HEK293 (cell line): ENCODE results near the gene RBM15B.

ENCODE experiments used
- BCL11B ChIP-seq: fragments of 450-650 bp; formaldehyde crosslinking; IDR thresholded peaks from 2 replicates; pipeline ENCODE4 v1.5.1; 2016; ENCODE audit warnings: low read depth, missing biosample characterization, missing genetic modification characterization
- INSM2 ChIP-seq: fragments of 450-650 bp; formaldehyde crosslinking; IDR thresholded peaks from 2 replicates; pipeline ENCODE4 v1.5.1; 2016; ENCODE audit warnings: missing biosample characterization, missing genetic modification characterization
- KLF16 ChIP-seq: fragments of 450-650 bp; formaldehyde crosslinking; IDR thresholded peaks from 2 replicates; pipeline ENCODE4 v1.5.1; 2017; ENCODE audit warnings: missing biosample characterization, missing genetic modification characterization
- KLF8 ChIP-seq: fragments of 450-650 bp; formaldehyde crosslinking; IDR thresholded peaks from 2 replicates; pipeline ENCODE4 v1.5.1; 2016; ENCODE audit warnings: missing biosample characterization, missing genetic modification characterization
- OSR2 ChIP-seq: fragments of 450-650 bp; formaldehyde crosslinking; IDR thresholded peaks from 2 replicates; pipeline ENCODE4 v1.5.1; 2016; ENCODE audit warnings: missing biosample characterization, missing genetic modification characterization
- SCRT1 ChIP-seq: fragments of 450-650 bp; formaldehyde crosslinking; IDR thresholded peaks from 2 replicates; pipeline ENCODE4 v1.5.1; 2016; ENCODE audit warnings: missing biosample characterization, missing genetic modification characterization, borderline replicate concordance
- ZBTB21 ChIP-seq: fragments of 450-650 bp; formaldehyde crosslinking; IDR thresholded peaks from 2 replicates; pipeline ENCODE4 v1.5.1; 2017; ENCODE audit warnings: missing biosample characterization, missing genetic modification characterization
- ZBTB48 ChIP-seq: fragments of 450-650 bp; formaldehyde crosslinking; IDR thresholded peaks from 2 replicates; pipeline ENCODE4 v1.5.1; 2016; ENCODE audit warnings: missing biosample characterization, missing genetic modification characterization
- ZFP3 ChIP-seq: fragments of 450-650 bp; formaldehyde crosslinking; IDR thresholded peaks from 2 replicates; pipeline ENCODE4 v1.5.1; 2016; ENCODE audit warnings: low read depth, missing biosample characterization, missing genetic modification characterization
- ZFP41 ChIP-seq: fragments of 450-650 bp; formaldehyde crosslinking; IDR thresholded peaks from 2 replicates; pipeline ENCODE4 v1.5.1; 2016; ENCODE audit warnings: missing biosample characterization, missing genetic modification characterization, borderline replicate concordance
- ZNF10 ChIP-seq: fragments of 450-650 bp; formaldehyde crosslinking; IDR thresholded peaks from 2 replicates; pipeline ENCODE4 v1.5.1; 2017; ENCODE audit warnings: missing biosample characterization, missing genetic modification characterization
- ZNF19 ChIP-seq: fragments of 450-650 bp; formaldehyde crosslinking; IDR thresholded peaks from 2 replicates; pipeline ENCODE4; 2016; ENCODE audit warnings: missing biosample characterization, missing genetic modification characterization, low read depth
- ZNF214 ChIP-seq: fragments of 450-650 bp; formaldehyde crosslinking; IDR thresholded peaks from 2 replicates; pipeline ENCODE4 v1.5.1; 2017; ENCODE audit warnings: missing biosample characterization, mild to moderate bottlenecking, missing genetic modification characterization, borderline replicate concordance
- ZNF280C ChIP-seq: fragments of 450-650 bp; formaldehyde crosslinking; IDR thresholded peaks from 2 replicates; pipeline ENCODE4 v1.5.1; 2016; ENCODE audit warnings: missing biosample characterization, missing genetic modification characterization
- ZNF302 ChIP-seq: fragments of 450-650 bp; formaldehyde crosslinking; IDR thresholded peaks from 2 replicates; pipeline ENCODE4 v1.5.1; 2016; ENCODE audit warnings: missing biosample characterization, missing genetic modification characterization, low read depth
- ZNF37A ChIP-seq: fragments of 450-650 bp; IDR thresholded peaks from 2 replicates; pipeline ENCODE4 v1.5.1; 2018; ENCODE audit warnings: missing biosample characterization, missing genetic modification characterization
- ZNF394 ChIP-seq: fragments of 450-650 bp; formaldehyde crosslinking; IDR thresholded peaks from 2 replicates; pipeline ENCODE4 v1.5.1; 2016; ENCODE audit warnings: missing biosample characterization, missing genetic modification characterization, mild to moderate bottlenecking, moderate library complexity, borderline replicate concordance
- ZNF433 ChIP-seq: fragments of 450-650 bp; formaldehyde crosslinking; IDR thresholded peaks from 2 replicates; pipeline ENCODE4 v1.5.1; 2016; ENCODE audit warnings: missing biosample characterization, missing genetic modification characterization, low read depth
- ZNF518A ChIP-seq: fragments of 450-650 bp; formaldehyde crosslinking; conservative IDR thresholded peaks from 2 replicates; pipeline ENCODE4 v1.5.1; 2016; ENCODE audit warnings: low read depth, missing biosample characterization, missing genetic modification characterization
- ZNF548 ChIP-seq: fragments of 450-650 bp; formaldehyde crosslinking; IDR thresholded peaks from 2 replicates; pipeline ENCODE4 v1.5.1; 2016; ENCODE audit warnings: missing biosample characterization, missing genetic modification characterization
- ZNF561 ChIP-seq: fragments of 450-650 bp; IDR thresholded peaks from 2 replicates; pipeline ENCODE4 v1.5.1; 2018; ENCODE audit warnings: missing biosample characterization, missing genetic modification characterization, borderline replicate concordance
- ZNF623 ChIP-seq: fragments of 450-650 bp; formaldehyde crosslinking; IDR thresholded peaks from 2 replicates; pipeline ENCODE4 v1.5.1; 2016; ENCODE audit warnings: missing biosample characterization, missing genetic modification characterization
- ZNF664 ChIP-seq: fragments of 450-650 bp; formaldehyde crosslinking; IDR thresholded peaks from 2 replicates; pipeline ENCODE4 v1.5.1; 2016; ENCODE audit warnings: missing biosample characterization, missing genetic modification characterization
- ZNF670 ChIP-seq: fragments of 450-650 bp; formaldehyde crosslinking; IDR thresholded peaks from 2 replicates; pipeline ENCODE4 v1.5.1; 2016; ENCODE audit warnings: missing biosample characterization, missing genetic modification characterization, low read depth
- ZNF768 ChIP-seq: fragments of 450-650 bp; formaldehyde crosslinking; IDR thresholded peaks from 2 replicates; pipeline ENCODE4 v1.5.1; 2018; ENCODE audit warnings: missing biosample characterization, mild to moderate bottlenecking, missing genetic modification characterization
- ZNF830 ChIP-seq: fragments of 450-650 bp; IDR thresholded peaks from 2 replicates; pipeline ENCODE4 v1.5.0; 2018; ENCODE audit warnings: missing biosample characterization, missing genetic modification characterization, low read depth, mild to moderate bottlenecking, moderate library complexity
- TF ChIP-seq, protein P1 (sequence below): fragments of 450-650 bp; formaldehyde crosslinking; IDR thresholded peaks from 2 replicates; pipeline ENCODE4 v1.5.1; 2016; ENCODE audit warnings: missing biosample characterization, missing genetic modification characterization
- TF ChIP-seq, protein P2 (sequence below): fragments of 450-650 bp; formaldehyde crosslinking; IDR thresholded peaks from 2 replicates; pipeline ENCODE4 v1.5.1; 2016; ENCODE audit warnings: missing biosample characterization, missing genetic modification characterization

Gene RBM15B

GRCh38 chr3:51391075-51391565, at the start of gene RBM15B (continued):
- TF ChIP-seq KLF16 (tag by site-specific recombination) (no peak), INSM2 (no peak), ZNF664 (tag by site-specific recombination) (no peak), ZNF623 (tag by site-specific recombination) (no peak), ZNF768 (tag by site-specific recombination) (no peak), ZNF830 (tag by site-specific recombination) (no peak), ZNF302 (tag by site-specific recombination) (no peak), ZNF19 (tag by site-specific recombination) (no peak), ZNF670 (tag by site-specific recombination) (no peak), KLF8 (tag by site-specific recombination) (peak; percentile 77; the same call in 1 of the 2 replicates), ZNF548 (tag by site-specific recombination) (no peak), SCRT1 (tag by site-specific recombination) (no peak), ZNF37A (tag by site-specific recombination) (no peak), ZBTB48 (no peak), OSR2 (tag by site-specific recombination) (no peak), BCL11B (tag by site-specific recombination) (no peak), ZFP3 (tag by site-specific recombination) (no peak), ZNF280C (no peak), ZNF394 (tag by site-specific recombination) (no peak), ZBTB21 (no peak), ZNF518A (no peak), ZFP41 (tag by site-specific recombination) (no peak), ZNF561 (tag by site-specific recombination) (0 out of 2 replicates have a peak, but pooled peaks have one; percentile 37), ZNF10 (tag by site-specific recombination) (no peak), ZNF214 (tag by site-specific recombination) (no peak), ZNF433 (tag by site-specific recombination) (no peak)
- TF ChIP-seq, protein P1, sequence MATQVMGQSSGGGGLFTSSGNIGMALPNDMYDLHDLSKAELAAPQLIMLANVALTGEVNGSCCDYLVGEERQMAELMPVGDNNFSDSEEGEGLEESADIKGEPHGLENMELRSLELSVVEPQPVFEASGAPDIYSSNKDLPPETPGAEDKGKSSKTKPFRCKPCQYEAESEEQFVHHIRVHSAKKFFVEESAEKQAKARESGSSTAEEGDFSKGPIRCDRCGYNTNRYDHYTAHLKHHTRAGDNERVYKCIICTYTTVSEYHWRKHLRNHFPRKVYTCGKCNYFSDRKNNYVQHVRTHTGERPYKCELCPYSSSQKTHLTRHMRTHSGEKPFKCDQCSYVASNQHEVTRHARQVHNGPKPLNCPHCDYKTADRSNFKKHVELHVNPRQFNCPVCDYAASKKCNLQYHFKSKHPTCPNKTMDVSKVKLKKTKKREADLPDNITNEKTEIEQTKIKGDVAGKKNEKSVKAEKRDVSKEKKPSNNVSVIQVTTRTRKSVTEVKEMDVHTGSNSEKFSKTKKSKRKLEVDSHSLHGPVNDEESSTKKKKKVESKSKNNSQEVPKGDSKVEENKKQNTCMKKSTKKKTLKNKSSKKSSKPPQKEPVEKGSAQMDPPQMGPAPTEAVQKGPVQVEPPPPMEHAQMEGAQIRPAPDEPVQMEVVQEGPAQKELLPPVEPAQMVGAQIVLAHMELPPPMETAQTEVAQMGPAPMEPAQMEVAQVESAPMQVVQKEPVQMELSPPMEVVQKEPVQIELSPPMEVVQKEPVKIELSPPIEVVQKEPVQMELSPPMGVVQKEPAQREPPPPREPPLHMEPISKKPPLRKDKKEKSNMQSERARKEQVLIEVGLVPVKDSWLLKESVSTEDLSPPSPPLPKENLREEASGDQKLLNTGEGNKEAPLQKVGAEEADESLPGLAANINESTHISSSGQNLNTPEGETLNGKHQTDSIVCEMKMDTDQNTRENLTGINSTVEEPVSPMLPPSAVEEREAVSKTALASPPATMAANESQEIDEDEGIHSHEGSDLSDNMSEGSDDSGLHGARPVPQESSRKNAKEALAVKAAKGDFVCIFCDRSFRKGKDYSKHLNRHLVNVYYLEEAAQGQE (tag by site-specific recombination) = no peak
- TF ChIP-seq, protein P2, sequence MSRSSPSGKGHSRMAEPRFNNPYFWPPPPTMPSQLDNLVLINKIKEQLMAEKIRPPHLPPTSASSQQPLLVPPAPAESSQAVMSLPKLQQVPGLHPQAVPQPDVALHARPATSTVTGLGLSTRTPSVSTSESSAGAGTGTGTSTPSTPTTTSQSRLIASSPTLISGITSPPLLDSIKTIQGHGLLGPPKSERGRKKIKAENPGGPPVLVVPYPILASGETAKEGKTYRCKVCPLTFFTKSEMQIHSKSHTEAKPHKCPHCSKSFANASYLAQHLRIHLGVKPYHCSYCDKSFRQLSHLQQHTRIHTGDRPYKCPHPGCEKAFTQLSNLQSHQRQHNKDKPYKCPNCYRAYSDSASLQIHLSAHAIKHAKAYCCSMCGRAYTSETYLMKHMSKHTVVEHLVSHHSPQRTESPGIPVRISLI (tag by site-specific recombination) = no peak
